CD4-positive, alpha-beta memory T cell (primary cell): Measurements from ENCODE around the gene MAP3K19. TPM values are rescaled to one million over a fixed set of nuclear protein-coding genes. Genes with fewer than 3 reads are reported as not detected.

ENCODE experiments used
- CTCF ChIA-PET: fragments of 350-600 bp; sonication (Branson Sonifier 250); formaldehyde crosslinking; loops from one replicate; lab custom pipeline; 2021; ENCODE audit warnings: inconsistent platforms; ENCODE audit not compliant: partially characterized antibody; lab: Charles Lee
- POLR2A ChIA-PET: fragments of 350-600 bp; sonication (Branson Sonifier 250); formaldehyde crosslinking; loops from one replicate; lab custom pipeline; 2021; ENCODE audit not compliant: partially characterized antibody; lab: Charles Lee
- DNase-seq, 5 donors: peaks; one replicate each; pipeline versions ENCODE4 v3.0.0 to v3.0.0-alpha.2; 2020 to 2022; ENCODE audit warnings: mixed read lengths in 1 of 5
- H3K27ac ChIP-seq: one replicate; pipeline ENCODE4 v1.7.0; 2013; ENCODE audit warnings: low read depth, low read length
- H3K27me3 ChIP-seq: 2 replicates; pipeline ENCODE4 v1.7.0; 2013; ENCODE audit warnings: mild to moderate bottlenecking, low read length, moderate library complexity; ENCODE audit not compliant: insufficient read depth
- H3K36me3 ChIP-seq: 2 replicates; pipeline ENCODE4 v1.7.0; 2013; ENCODE audit warnings: mild to moderate bottlenecking, low read length, moderate library complexity; ENCODE audit not compliant: insufficient read depth
- H3K4me1 ChIP-seq: 2 replicates; pipeline ENCODE4 v1.7.0; 2013; ENCODE audit warnings: mild to moderate bottlenecking, low read length, moderate library complexity; ENCODE audit not compliant: insufficient read depth
- H3K4me3 ChIP-seq, 2 donors: one replicate each; pipeline ENCODE4 v1.7.0; 2013; ENCODE audit warnings: low read length in 2 of 2, mild to moderate bottlenecking in 1 of 2
- H3K9me3 ChIP-seq, 2 donors: one replicate each; pipeline ENCODE4 v1.7.0; 2013; ENCODE audit warnings: low read length in 2 of 2, control low read depth in 1 of 2; ENCODE audit not compliant: control insufficient read depth in 1 of 2
- H3K27ac Mint-ChIP-seq, 7 donors: one replicate each; pipeline ENCODE4 v1.8.0; 2020 to 2021; ENCODE audit warnings: mixed read lengths in 7 of 7, mild to moderate bottlenecking in 6 of 7, inconsistent platforms in 3 of 7, moderate library complexity in 3 of 7
- H3K27me3 Mint-ChIP-seq, 2 donors: one replicate each; pipeline ENCODE4 v1.8.0; 2020 to 2021; ENCODE audit warnings: mixed read lengths in 2 of 2
- H3K36me3 Mint-ChIP-seq, 2 donors: one replicate each; pipeline ENCODE4 v1.8.0; 2020 to 2021; ENCODE audit warnings: mixed read lengths in 2 of 2, inconsistent platforms in 1 of 2, mild to moderate bottlenecking in 1 of 2
- H3K4me1 Mint-ChIP-seq, 4 donors: one replicate each; pipeline ENCODE4 v1.8.0; 2020 to 2021; ENCODE audit warnings: mixed read lengths in 4 of 4, mild to moderate bottlenecking in 1 of 4
- H3K4me3 Mint-ChIP-seq, 8 donors: one replicate each; pipeline ENCODE4 v1.8.0; 2020 to 2021; ENCODE audit warnings: mixed read lengths in 8 of 8, mild to moderate bottlenecking in 7 of 8, moderate library complexity in 6 of 8, inconsistent platforms in 3 of 8
- H3K9me3 Mint-ChIP-seq, 8 donors: one replicate each; pipeline ENCODE4 v1.8.0; 2020 to 2021; ENCODE audit warnings: mixed read lengths in 8 of 8, mild to moderate bottlenecking in 5 of 8, inconsistent platforms in 3 of 8, moderate library complexity in 1 of 8
- intact Hi-C: fragments of 100-400 bp; cut with micrococcal nuclease; formaldehyde crosslinking; loops from one replicate; pipeline ENCODE4 v1.15.1; 2023
- polyA plus RNA-seq, 2 donors: library from polyadenylated mRNA; unstranded; fragments of 300-500 nt; fragmentation: Illumina TruSeq; gene quantifications; one replicate each; pipeline ENCODE4 v1.2.3, GENCODE V29; 2021
- total RNA-seq, 2 experiments: library from RNA; stranded (reverse); gene quantifications; one replicate each; pipeline ENCODE4 v1.2.3, GENCODE V29; 2021

Gene MAP3K19
- total and polyA plus RNA-seq, 4 experiments from 2014 or later = not detected

- POLR2A ChIA-PET = interaction anchor here (0.7 to 1.0 kb wide), 2 partner anchors 24 to 32 kb away, joined by 4 to 7 read pairs; partner anchors contain the start of gene CCNT2
Measured at GRCh38 chr2:134950886-134951285, 96.4 kb downstream of the MAP3K19 start.

GRCh38 chr2:134949981-134950708, 97.1 kb downstream of the MAP3K19 start:
- H3K4me3 ChIP-seq = no peak overlapping the region
- ChIA-PET CTCF (interaction anchor here (0.8 to 1.1 kb wide), 2 partner anchors 10 to 28 kb away, joined by 3 to 4 read pairs; no protein-coding TSS in a partner anchor), POLR2A (interaction anchor here (0.7 to 1.0 kb wide), 2 partner anchors 24 to 31 kb away, joined by 4 to 7 read pairs; partner anchors contain the start of gene CCNT2)
- no peaks in the 10 kb centered on the region for H3K9me3 ChIP-seq
- H3K4me1 ChIP-seq = peaks cover 15% of the 10 kb centered on the region
- Mint-ChIP-seq H3K4me3 (no peak overlapping the region), H3K4me1 (peaks cover 6 to 39% (median 15%) of the 10 kb centered on the region in 4 donors), H3K27me3 (no peaks in the 10 kb centered on the region), H3K9me3 (no peaks in the 10 kb centered on the region), H3K27ac (peak overlapping the region in 6 of 7 donors; percentile 2 to 89 (median 48)), H3K36me3 (peaks cover 55 to 80% of the 10 kb centered on the region in 2 donors)
- no peaks in the 10 kb centered on the region for H3K27me3 ChIP-seq
- DNase-seq = no peak
- H3K27ac ChIP-seq = no peak overlapping the region
- intact Hi-C loops = no loop called here
- peaks cover 51% of the 10 kb centered on the region for H3K36me3 ChIP-seq

More at GRCh38 chr2:134950886-134951285, 96.4 kb downstream of the MAP3K19 start:
- peaks cover 6 to 32% (median 10%) of the 10 kb centered on the region in 4 donors for H3K4me1 Mint-ChIP-seq
- no peaks in the 10 kb centered on the region for H3K9me3 ChIP-seq
- intact Hi-C loops = no loop called here
- H3K4me3 ChIP-seq = no peak overlapping the region
- no peak for DNase-seq
- H3K4me3 Mint-ChIP-seq = no peak overlapping the region
- H3K9me3 Mint-ChIP-seq = no peaks in the 10 kb centered on the region
- H3K36me3 Mint-ChIP-seq = peaks cover 47 to 73% of the 10 kb centered on the region in 2 donors
- H3K27ac Mint-ChIP-seq = peak overlapping the region in 2 of 7 donors; percentile 6 to 22
- H3K27me3 ChIP-seq = no peaks in the 10 kb centered on the region
- CTCF ChIA-PET = interaction anchor here (0.8 to 1.1 kb wide), 2 partner anchors 11 to 27 kb away, joined by 3 to 4 read pairs; no protein-coding TSS in a partner anchor
- peaks cover 50% of the 10 kb centered on the region for H3K36me3 ChIP-seq
- peaks cover 15% of the 10 kb centered on the region for H3K4me1 ChIP-seq
- H3K27ac ChIP-seq = no peak overlapping the region
- no peaks in the 10 kb centered on the region for H3K27me3 Mint-ChIP-seq

GRCh38 chr2:134946073-134946472, 101.2 kb downstream of the MAP3K19 start:
- no peaks in the 10 kb centered on the region for H3K27me3 ChIP-seq
- Mint-ChIP-seq H3K9me3 (no peaks in the 10 kb centered on the region), H3K27me3 (no peaks in the 10 kb centered on the region), H3K36me3 (peaks cover 40 to 68% of the 10 kb centered on the region in 2 donors), H3K27ac (no peak overlapping the region), H3K4me1 (peaks cover 8 to 37% (median 19%) of the 10 kb centered on the region in 4 donors), H3K4me3 (no peak overlapping the region)
- no peak overlapping the region for H3K4me3 ChIP-seq
- no peak overlapping the region for H3K27ac ChIP-seq
- CTCF ChIA-PET = no interaction called here
- H3K4me1 ChIP-seq = peaks cover 15% of the 10 kb centered on the region
- no peak for DNase-seq
- no peaks in the 10 kb centered on the region for H3K9me3 ChIP-seq
- intact Hi-C loops = no loop called here
- POLR2A ChIA-PET = no interaction called here
- peaks cover 37% of the 10 kb centered on the region for H3K36me3 ChIP-seq

- Histone ChIP-seq H3K27me3 (no peaks in the 10 kb centered on the region), H3K27ac (no peak overlapping the region), H3K4me1 (peaks cover 11% of the 10 kb centered on the region), H3K4me3 (no peak overlapping the region), H3K9me3 (no peaks in the 10 kb centered on the region), H3K36me3 (peaks cover 40% of the 10 kb centered on the region)
- H3K4me3 Mint-ChIP-seq = no peak overlapping the region
- peak overlapping the region in 3 of 7 donors; percentile 30 to 81 (median 36) for H3K27ac Mint-ChIP-seq
- H3K4me1 Mint-ChIP-seq = peaks cover 6 to 32% (median 16%) of the 10 kb centered on the region in 4 donors
- ChIA-PET CTCF (no interaction called here), POLR2A (no interaction called here)
- H3K9me3 Mint-ChIP-seq = no peaks in the 10 kb centered on the region
- peaks cover 39 to 64% of the 10 kb centered on the region in 2 donors for H3K36me3 Mint-ChIP-seq
- intact Hi-C loops = no loop called here
- no peaks in the 10 kb centered on the region for H3K27me3 Mint-ChIP-seq
- no peak for DNase-seq
Measured at GRCh38 chr2:134944975-134945374, 102.3 kb downstream of the MAP3K19 start.

- peak overlapping the region in 1 of 7 donors; percentile 29 for H3K27ac Mint-ChIP-seq
- intact Hi-C loops = no loop called here
- no peaks in the 10 kb centered on the region for H3K9me3 Mint-ChIP-seq
- Histone ChIP-seq H3K4me3 (no peak overlapping the region), H3K27me3 (no peaks in the 10 kb centered on the region), H3K4me1 (no peaks in the 10 kb centered on the region), H3K36me3 (peaks cover 48% of the 10 kb centered on the region), H3K27ac (no peak overlapping the region), H3K9me3 (no peaks in the 10 kb centered on the region)
- POLR2A ChIA-PET = no interaction called here
- H3K27me3 Mint-ChIP-seq = no peaks in the 10 kb centered on the region
- CTCF ChIA-PET = no interaction called here
- H3K36me3 Mint-ChIP-seq = peaks cover 37 to 64% of the 10 kb centered on the region in 2 donors
- no peak overlapping the region for H3K4me3 Mint-ChIP-seq
- DNase-seq = no peak
- H3K4me1 Mint-ChIP-seq = peaks cover 5 to 19% (median 14%) of the 10 kb centered on the region in 4 donors
Measured at GRCh38 chr2:134943540-134943939, 103.7 kb downstream of the MAP3K19 start.

DNA sequence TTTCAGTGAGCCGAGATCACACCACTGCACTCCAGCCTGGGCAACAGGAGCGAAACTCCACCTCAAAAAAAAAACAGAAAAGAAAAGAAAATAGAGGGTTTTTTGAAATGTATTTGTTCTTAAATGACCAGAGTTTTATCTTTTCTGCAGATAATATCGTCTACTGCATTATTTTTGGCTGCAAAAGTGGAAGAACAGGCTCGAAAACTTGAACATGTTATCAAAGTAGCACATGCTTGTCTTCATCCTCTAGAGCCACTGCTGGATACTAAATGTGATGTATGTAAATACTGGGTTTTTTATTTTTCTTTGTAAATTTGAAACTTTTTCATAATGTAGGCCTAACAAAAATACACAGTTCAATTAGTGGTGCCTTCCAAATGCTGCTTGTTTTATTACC, 110.6 kb downstream of the MAP3K19 start:
- Mint-ChIP-seq H3K9me3 (no peaks in the 10 kb centered on the region), H3K4me1 (peaks cover 31 to 42% (median 33%) of the 10 kb centered on the region in 4 donors), H3K36me3 (peaks cover 16 to 53% of the 10 kb centered on the region in 2 donors), H3K4me3 (no peak overlapping the region), H3K27me3 (no peaks in the 10 kb centered on the region), H3K27ac (peak overlapping the region in 1 of 7 donors; percentile 42)
- Histone ChIP-seq H3K9me3 (no peaks in the 10 kb centered on the region), H3K27me3 (no peaks in the 10 kb centered on the region), H3K4me3 (no peak overlapping the region), H3K27ac (no peak overlapping the region), H3K4me1 (peaks cover 43% of the 10 kb centered on the region), H3K36me3 (peaks cover 30% of the 10 kb centered on the region)
- intact Hi-C loops = no loop called here
- ChIA-PET POLR2A (no interaction called here), CTCF (no interaction called here)
- DNase-seq = no peak

GRCh38 chr2:134934641-134935040, 112.6 kb downstream of the MAP3K19 start:
- intact Hi-C loops = no loop called here

More at GRCh38 chr2:134934641-134935040, 112.6 kb downstream of the MAP3K19 start:
- Mint-ChIP-seq H3K9me3 (no peaks in the 10 kb centered on the region), H3K36me3 (peaks cover 17 to 51% of the 10 kb centered on the region in 2 donors), H3K27me3 (no peaks in the 10 kb centered on the region), H3K4me1 (peaks cover 44 to 61% (median 51%) of the 10 kb centered on the region in 4 donors), H3K4me3 (peak overlapping the region in 3 of 8 donors; percentile 6 to 40 (median 39)), H3K27ac (peak overlapping the region in 3 of 7 donors; percentile 7 to 15 (median 11))
- Histone ChIP-seq H3K9me3 (no peaks in the 10 kb centered on the region), H3K36me3 (peaks cover 23% of the 10 kb centered on the region), H3K4me3 (no peak overlapping the region), H3K4me1 (peaks cover 61% of the 10 kb centered on the region), H3K27ac (no peak overlapping the region), H3K27me3 (no peaks in the 10 kb centered on the region)
- ChIA-PET CTCF (no interaction called here), POLR2A (no interaction called here)
- DNase-seq = no peak
